CD14-positive monocyte (primary cell): Measurements from ENCODE around the gene GTF3C5. TPM values are rescaled to one million over a fixed set of nuclear protein-coding genes. Genes with fewer than 3 reads are reported as not detected.
A peak's percentile ranks its signal among the peaks of the same experiment; 100 is the strongest.

Experiments
- DNase-seq, 3 donors: peaks; one replicate each; pipeline ENCODE4 v3.0.0-alpha.2; 2011 to 2022
- H2AFZ ChIP-seq: 2 replicates; pipeline ENCODE4 v1.6.0; 2012; ENCODE audit warnings: mild to moderate bottlenecking, low read depth, low read length, inconsistent platforms; ENCODE audit not compliant: insufficient read depth, poor library complexity, severe bottlenecking
- H3K27ac ChIP-seq, 2 donors: 1 replicate in 1 of 2; 2 replicates in 1 of 2; pipeline ENCODE4 v1.5.1; 2012 to 2013; ENCODE audit warnings: low read length in 2 of 2, control low read depth in 1 of 2, inconsistent platforms in 1 of 2, low read depth in 1 of 2, mild to moderate bottlenecking in 1 of 2
- H3K27me3 ChIP-seq, 2 donors: one replicate each; pipeline versions ENCODE4 v1.6.0 to v1.6.1; 2011 to 2013; ENCODE audit warnings: low read length in 2 of 2; ENCODE audit not compliant: control insufficient read depth in 2 of 2, insufficient read depth in 2 of 2
- H3K36me3 ChIP-seq, 2 donors: replicated peaks in 1 of 2; 1 replicate in 1 of 2; 2 replicates in 1 of 2; pipeline versions ENCODE4 v1.5.1 to v1.6.1; 2012 to 2013; ENCODE audit warnings: low read length in 2 of 2, control low read depth in 1 of 2, inconsistent platforms in 1 of 2, mild to moderate bottlenecking in 1 of 2; ENCODE audit not compliant: insufficient read depth in 2 of 2, control insufficient read depth in 1 of 2
- H3K4me1 ChIP-seq, 2 donors: 1 replicate in 1 of 2; 2 replicates in 1 of 2; pipeline versions ENCODE4 v1.5.1 to v1.6.1; 2012 to 2013; ENCODE audit warnings: low read length in 2 of 2, control low read depth in 1 of 2, inconsistent platforms in 1 of 2, mild to moderate bottlenecking in 1 of 2, moderate library complexity in 1 of 2; ENCODE audit not compliant: insufficient read depth in 2 of 2, control insufficient read depth in 1 of 2
- H3K4me2 ChIP-seq: replicated peaks from 2 replicates; pipeline ENCODE3; 2012; ENCODE audit warnings: low read length, moderate library complexity, mild to moderate bottlenecking; ENCODE audit not compliant: poor library complexity, severe bottlenecking; ENCODE audit errors: extremely low read depth
- H3K4me3 ChIP-seq, 3 experiments: fragments of 200-600 bp in 1 of 3; sonication (generic) in 1 of 3; replicated peaks in 1 of 3; 1 replicate in 2 of 3; 2 replicates in 1 of 3; pipeline ENCODE4 v1.5.1; 2011 to 2013; ENCODE audit warnings: low read length in 3 of 3, mild to moderate bottlenecking in 3 of 3, control low read depth in 2 of 3, low read depth in 2 of 3, inconsistent platforms in 1 of 3, moderate library complexity in 1 of 3
- H3K79me2 ChIP-seq: 2 replicates; pipeline ENCODE4 v1.6.0; 2012; ENCODE audit warnings: mild to moderate bottlenecking, control low read depth, inconsistent platforms, low read length, moderate library complexity; ENCODE audit not compliant: insufficient read depth
- H3K9ac ChIP-seq: 2 replicates; pipeline ENCODE4 v1.6.0; 2017; ENCODE audit warnings: low read length, mild to moderate bottlenecking; ENCODE audit not compliant: insufficient read depth, poor library complexity, severe bottlenecking
- H3K9me3 ChIP-seq, 2 donors: replicated peaks in 1 of 2; 1 replicate in 1 of 2; 2 replicates in 1 of 2; pipeline versions ENCODE4 v1.5.1 to v1.6.1; 2012 to 2013; ENCODE audit warnings: low read length in 2 of 2, control low read depth in 1 of 2; ENCODE audit not compliant: control insufficient read depth in 1 of 2, insufficient read depth in 1 of 2
- H4K20me1 ChIP-seq: 2 replicates; pipeline ENCODE4 v1.6.0; 2012; ENCODE audit warnings: mild to moderate bottlenecking, low read length, control low read depth, moderate library complexity; ENCODE audit not compliant: insufficient read depth
- H3K27ac Mint-ChIP-seq, 7 donors: one replicate each; pipeline ENCODE4 v1.8.0; 2020; ENCODE audit warnings: mild to moderate bottlenecking in 7 of 7, mixed read lengths in 7 of 7, moderate library complexity in 6 of 7, inconsistent platforms in 2 of 7
- H3K27me3 Mint-ChIP-seq, 3 donors: one replicate each; pipeline ENCODE4 v1.8.0; 2021 to 2022; ENCODE audit warnings: low read depth in 3 of 3, mild to moderate bottlenecking in 3 of 3, mixed read lengths in 3 of 3, moderate library complexity in 3 of 3, inconsistent platforms in 1 of 3
- H3K36me3 Mint-ChIP-seq, 2 donors: one replicate each; pipeline ENCODE4 v1.8.0; 2020; ENCODE audit warnings: mixed read lengths in 2 of 2, inconsistent platforms in 1 of 2, mild to moderate bottlenecking in 1 of 2
- H3K4me1 Mint-ChIP-seq: one replicate; pipeline ENCODE4 v1.8.0; 2020; ENCODE audit warnings: mild to moderate bottlenecking, mixed read lengths
- H3K4me3 Mint-ChIP-seq, 2 donors: one replicate each; pipeline ENCODE4 v1.8.0; 2020; ENCODE audit warnings: mild to moderate bottlenecking in 2 of 2, mixed read lengths in 2 of 2, moderate library complexity in 1 of 2
- H3K9me3 Mint-ChIP-seq, 7 donors: one replicate each; pipeline ENCODE4 v1.8.0; 2020 to 2022; ENCODE audit warnings: mixed read lengths in 7 of 7, mild to moderate bottlenecking in 6 of 7, moderate library complexity in 6 of 7, inconsistent platforms in 2 of 7
- WGBS: methylation state at CpG from one replicate; pipeline ENCODE4 v1.1.5; 2013; ENCODE audit warnings: missing lambda C conversion rate; ENCODE audit not compliant: insufficient coverage; 5-methylcytosine and 5-hydroxymethylcytosine counted together
- intact Hi-C, 2 donors: fragments of 100-400 bp; cut with micrococcal nuclease; formaldehyde crosslinking; loops; one replicate each; pipeline versions ENCODE4 v1.15.0 to v1.15.1; 2023
- polyA plus RNA-seq, 3 donors: library from polyadenylated mRNA; depleted of rRNA in 1 of 3; unstranded in 2 of 3; stranded (reverse) in 1 of 3; fragments of 300-500 nt in 2 of 3; fragments of >200 nt in 1 of 3; fragmentation: Illumina TruSeq in 2 of 3; gene quantifications; 1 replicate in 2 of 3; 2 replicates in 1 of 3; pipeline ENCODE4 v1.2.3, GENCODE V29; 2012 to 2021
- TF ChIP-seq, protein P1 (sequence below): fragments of 200-600 bp; IDR thresholded peaks from one replicate; pipeline ENCODE4 v1.8.0; 2022; ENCODE audit warnings: antibody characterized with exemption, mild to moderate bottlenecking

The GTF3C5 gene
- polyA plus RNA-seq, 3 donors, result 21.3 to 75.6 (median 24.4) TPM

DNA sequence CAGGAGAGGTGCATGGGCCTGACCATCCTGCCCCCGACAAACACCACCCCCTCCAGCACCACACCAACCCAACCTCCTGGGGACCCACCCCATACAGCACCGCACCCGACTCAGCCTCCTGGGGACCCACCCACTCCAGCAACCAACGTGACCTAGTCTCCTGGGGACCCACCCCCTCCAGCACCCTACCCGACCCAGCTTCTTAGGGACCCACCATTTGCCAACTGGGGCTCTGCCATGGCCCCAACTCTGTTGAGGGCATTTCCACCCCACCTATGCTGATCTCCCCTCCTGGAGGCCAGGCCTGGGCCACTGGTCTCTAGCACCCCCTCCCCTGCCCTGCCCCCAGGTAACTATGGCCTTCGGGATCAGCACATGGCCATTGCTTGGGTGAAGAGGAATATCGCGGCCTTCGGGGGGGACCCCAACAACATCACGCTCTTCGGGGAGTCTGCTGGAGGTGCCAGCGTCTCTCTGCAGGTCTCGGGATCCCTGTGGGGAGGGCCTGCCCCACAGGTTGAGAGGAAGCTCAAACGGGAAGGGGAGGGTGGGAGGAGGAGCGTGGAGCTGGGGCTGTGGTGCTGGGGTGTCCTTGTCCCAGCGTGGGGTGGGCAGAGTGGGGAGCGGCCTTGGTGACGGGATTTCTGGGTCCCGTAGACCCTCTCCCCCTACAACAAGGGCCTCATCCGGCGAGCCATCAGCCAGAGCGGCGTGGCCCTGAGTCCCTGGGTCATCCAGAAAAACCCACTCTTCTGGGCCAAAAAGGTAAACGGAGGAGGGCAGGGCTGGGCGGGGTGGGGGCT lies 35.6 kb downstream of the GTF3C5 start:
- H3K9ac ChIP-seq, result no peak overlapping the region
- TF ChIP-seq, protein P1, sequence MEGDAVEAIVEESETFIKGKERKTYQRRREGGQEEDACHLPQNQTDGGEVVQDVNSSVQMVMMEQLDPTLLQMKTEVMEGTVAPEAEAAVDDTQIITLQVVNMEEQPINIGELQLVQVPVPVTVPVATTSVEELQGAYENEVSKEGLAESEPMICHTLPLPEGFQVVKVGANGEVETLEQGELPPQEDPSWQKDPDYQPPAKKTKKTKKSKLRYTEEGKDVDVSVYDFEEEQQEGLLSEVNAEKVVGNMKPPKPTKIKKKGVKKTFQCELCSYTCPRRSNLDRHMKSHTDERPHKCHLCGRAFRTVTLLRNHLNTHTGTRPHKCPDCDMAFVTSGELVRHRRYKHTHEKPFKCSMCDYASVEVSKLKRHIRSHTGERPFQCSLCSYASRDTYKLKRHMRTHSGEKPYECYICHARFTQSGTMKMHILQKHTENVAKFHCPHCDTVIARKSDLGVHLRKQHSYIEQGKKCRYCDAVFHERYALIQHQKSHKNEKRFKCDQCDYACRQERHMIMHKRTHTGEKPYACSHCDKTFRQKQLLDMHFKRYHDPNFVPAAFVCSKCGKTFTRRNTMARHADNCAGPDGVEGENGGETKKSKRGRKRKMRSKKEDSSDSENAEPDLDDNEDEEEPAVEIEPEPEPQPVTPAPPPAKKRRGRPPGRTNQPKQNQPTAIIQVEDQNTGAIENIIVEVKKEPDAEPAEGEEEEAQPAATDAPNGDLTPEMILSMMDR, result no peak
- Mint-ChIP-seq H3K27ac (peak overlapping the region in 1 of 7 donors; percentile 41), H3K9me3 (no peaks in the 10 kb centered on the region), H3K4me3 (no peak overlapping the region), H3K27me3 (peaks cover 0 to 2% (median 1%) of the 10 kb centered on the region in 3 donors), H3K4me1 (peaks cover 2% of the 10 kb centered on the region), H3K36me3 (no peaks in the 10 kb centered on the region)
- H3K9me3 ChIP-seq, result no peaks in the 10 kb centered on the region
- H3K36me3 ChIP-seq, result no peaks in the 10 kb centered on the region
- no peaks in the 10 kb centered on the region for H3K4me1 ChIP-seq
- H3K27ac ChIP-seq, result no peak overlapping the region
- intact Hi-C loops, result no loop called here
- no peaks in the 10 kb centered on the region for H4K20me1 ChIP-seq
- DNase-seq, result no peak
- 93% methylated on average over 18 of the region's 25 CpGs for WGBS
- no peak overlapping the region for H3K4me3 ChIP-seq
- H3K4me2 ChIP-seq, result no peak overlapping the region
- H2AFZ ChIP-seq, result no peak overlapping the region
- H3K27me3 ChIP-seq, result no peaks in the 10 kb centered on the region
- no peaks in the 10 kb centered on the region for H3K79me2 ChIP-seq

DNA sequence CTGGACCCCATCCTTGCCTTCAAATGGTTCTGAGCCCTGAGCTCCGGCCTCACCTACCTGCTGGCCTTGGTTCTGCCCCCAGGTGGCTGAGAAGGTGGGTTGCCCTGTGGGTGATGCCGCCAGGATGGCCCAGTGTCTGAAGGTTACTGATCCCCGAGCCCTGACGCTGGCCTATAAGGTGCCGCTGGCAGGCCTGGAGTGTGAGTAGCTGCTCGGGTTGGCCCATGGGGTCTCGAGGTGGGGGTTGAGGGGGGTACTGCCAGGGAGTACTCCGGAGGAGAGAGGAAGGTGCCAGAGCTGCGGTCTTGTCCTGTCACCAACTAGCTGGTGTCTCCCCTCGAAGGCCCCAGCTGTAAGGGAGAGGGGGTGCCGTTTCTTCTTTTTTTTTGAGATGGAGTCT lies 36.2 kb downstream of the GTF3C5 start:
- no peaks in the 10 kb centered on the region for H3K36me3 Mint-ChIP-seq
- Histone ChIP-seq H3K9ac (no peak overlapping the region), H3K27me3 (no peaks in the 10 kb centered on the region), H3K4me3 (no peak overlapping the region), H3K36me3 (no peaks in the 10 kb centered on the region), H3K9me3 (no peaks in the 10 kb centered on the region), H3K79me2 (no peaks in the 10 kb centered on the region), H3K4me2 (no peak overlapping the region), H3K27ac (no peak overlapping the region), H3K4me1 (no peaks in the 10 kb centered on the region), H2AFZ (no peak overlapping the region), H4K20me1 (no peaks in the 10 kb centered on the region)
- intact Hi-C loops, result no loop called here
- TF ChIP-seq, protein P1, result no peak
- no peak for DNase-seq
- peaks cover 2% of the 10 kb centered on the region for H3K4me1 Mint-ChIP-seq
- H3K27ac Mint-ChIP-seq, result peak overlapping the region in 1 of 7 donors; percentile 55
- no peaks in the 10 kb centered on the region for H3K9me3 Mint-ChIP-seq
- 93% methylated on average over 8 of the region's 11 CpGs for WGBS
- no peak overlapping the region for H3K4me3 Mint-ChIP-seq
- peaks cover 0 to 2% (median 1%) of the 10 kb centered on the region in 3 donors for H3K27me3 Mint-ChIP-seq
